ENCODE measurements around the gene HNRNPA0.

The HNRNPA0 gene

DNA sequence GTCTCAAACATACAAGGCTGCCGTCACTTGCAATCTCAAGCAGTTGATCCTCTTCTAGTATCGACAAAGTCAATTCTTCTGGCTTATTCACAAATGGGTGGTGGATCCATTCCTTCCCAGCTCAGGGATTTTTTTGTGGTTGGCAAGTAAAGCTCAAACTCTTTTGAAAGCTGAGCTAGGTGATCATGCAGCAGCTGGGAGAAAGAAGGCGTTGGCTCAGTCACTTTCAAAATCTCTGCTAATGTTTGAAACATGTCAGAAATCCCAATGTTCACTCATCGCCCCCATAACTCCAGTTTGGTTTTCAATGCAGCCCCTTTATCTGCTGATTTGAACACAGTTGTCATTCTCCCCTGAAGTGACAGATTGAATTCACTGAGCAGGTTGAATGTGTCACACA is 4.0 kb upstream of the HNRNPA0 start:
- Histone ChIP-seq H3K27me3 (ENCODE audit: insufficient read depth, low read length, poor library complexity, severe bottlenecking) (peaks cover 9% of the 10 kb centered on the region), H3K9ac (ENCODE audit: low read depth, low read length, poor library complexity, severe bottlenecking) (no peak overlapping the region), H3K79me2 (ENCODE audit: insufficient read depth, low read length) (peaks cover 11% of the 10 kb centered on the region), H4K20me1 (ENCODE audit: insufficient read depth, low read length, poor library complexity, severe bottlenecking) (peaks cover 9% of the 10 kb centered on the region), H3K4me1 (ENCODE audit: insufficient read depth, low read length, poor library complexity, severe bottlenecking) (peaks cover 7% of the 10 kb centered on the region), H3K36me3 (ENCODE audit: insufficient read depth, low read length) (no peaks in the 10 kb centered on the region), H3K9me2 (replicated peaks; ENCODE audit: low read depth, low read length) (no peaks in the 10 kb centered on the region), H3F3A (ENCODE audit: low read depth) (no peaks in the 10 kb centered on the region), H3K9me3 (ENCODE audit: insufficient read depth, low read depth, low read length) (no peaks in the 10 kb centered on the region), H3K4me2 (ENCODE audit: low read depth, low read length, poor library complexity, severe bottlenecking) (no peak overlapping the region), H3K4me3 (ENCODE audit: low read length, poor library complexity, severe bottlenecking) (no peak overlapping the region), H2AFZ (ENCODE audit: low read length) (no peak overlapping the region)
- TF ChIP-seq EZH2phosphoT487 (IDR thresholded peaks at IDR 0.05; ENCODE audit: borderline replicate concordance) (no peak), CTCF (conservative IDR thresholded peaks at IDR 0.05; ENCODE audit: low read length) (no peak)

GRCh38 chr5:137757634-137758033 is 3.5 kb upstream of the HNRNPA0 start:
- Histone ChIP-seq H3K4me2 (ENCODE audit: low read depth, low read length, poor library complexity, severe bottlenecking) (no peak overlapping the region), H3K27me3 (ENCODE audit: insufficient read depth, low read length, poor library complexity, severe bottlenecking) (peaks cover 11% of the 10 kb centered on the region), H4K20me1 (ENCODE audit: insufficient read depth, low read length, poor library complexity, severe bottlenecking) (peaks cover 14% of the 10 kb centered on the region), H3F3A (ENCODE audit: low read depth) (no peaks in the 10 kb centered on the region), H3K9me3 (ENCODE audit: insufficient read depth, low read depth, low read length) (no peaks in the 10 kb centered on the region), H3K4me1 (ENCODE audit: insufficient read depth, low read length, poor library complexity, severe bottlenecking) (peaks cover 7% of the 10 kb centered on the region), H2AFZ (ENCODE audit: low read length) (no peak overlapping the region), H3K4me3 (ENCODE audit: low read length, poor library complexity, severe bottlenecking) (no peak overlapping the region), H3K9ac (ENCODE audit: low read depth, low read length, poor library complexity, severe bottlenecking) (no peak overlapping the region), H3K36me3 (ENCODE audit: insufficient read depth, low read length) (no peaks in the 10 kb centered on the region), H3K9me2 (replicated peaks; ENCODE audit: low read depth, low read length) (no peaks in the 10 kb centered on the region), H3K79me2 (ENCODE audit: insufficient read depth, low read length) (peaks cover 15% of the 10 kb centered on the region)
- TF ChIP-seq CTCF (conservative IDR thresholded peaks at IDR 0.05; ENCODE audit: low read length): no peak
- no peak for TF ChIP-seq EZH2phosphoT487 (IDR thresholded peaks at IDR 0.05; ENCODE audit: borderline replicate concordance)

GRCh38 chr5:137754961-137755762 is 999 bp upstream of the HNRNPA0 start:
- H3K27me3 ChIP-seq (ENCODE audit: insufficient read depth, low read length, poor library complexity, severe bottlenecking): peaks cover 11% of the 10 kb centered on the region
- peak overlapping the region; percentile 81 for H3K4me2 ChIP-seq (ENCODE audit: low read depth, low read length, poor library complexity, severe bottlenecking)
- no peaks in the 10 kb centered on the region for H3K9me2 ChIP-seq (replicated peaks; ENCODE audit: low read depth, low read length)
- TF ChIP-seq EZH2phosphoT487 (IDR thresholded peaks at IDR 0.05; ENCODE audit: borderline replicate concordance) (no peak), CTCF (conservative IDR thresholded peaks at IDR 0.05; ENCODE audit: low read length) (no peak)
- peaks cover 12% of the 10 kb centered on the region for H3K36me3 ChIP-seq (ENCODE audit: insufficient read depth, low read length)
- H4K20me1 ChIP-seq (ENCODE audit: insufficient read depth, low read length, poor library complexity, severe bottlenecking): peaks cover 38% of the 10 kb centered on the region
- H3K9ac ChIP-seq (ENCODE audit: low read depth, low read length, poor library complexity, severe bottlenecking): peak overlapping the region; percentile 100
- H3K4me1 ChIP-seq (ENCODE audit: insufficient read depth, low read length, poor library complexity, severe bottlenecking): peaks cover 23% of the 10 kb centered on the region
- H3K79me2 ChIP-seq (ENCODE audit: insufficient read depth, low read length): peaks cover 40% of the 10 kb centered on the region
- H3K9me3 ChIP-seq (ENCODE audit: insufficient read depth, low read depth, low read length): no peaks in the 10 kb centered on the region
- peak overlapping the region; percentile 81 for H2AFZ ChIP-seq (ENCODE audit: low read length)
- peak overlapping the region; percentile 99 for H3K4me3 ChIP-seq (ENCODE audit: low read length, poor library complexity, severe bottlenecking)
- no peaks in the 10 kb centered on the region for H3F3A ChIP-seq (ENCODE audit: low read depth)

All from Loucy (cell line).